Non-pigmented ciliary epithelial cell (primary cell): Measurements from ENCODE around the gene NKX2-1.
"Not testable (repeated sequence)": the region's sequence is repeated elsewhere in the genome, so short reads cannot be mapped to it uniquely, and the experiment has no call there.

Source experiments
- DNase-seq: peaks from one replicate; pipeline ENCODE4 v3.0.0-alpha.2; 2010; ENCODE audit warnings: low read depth

Gene NKX2-1

DNA sequence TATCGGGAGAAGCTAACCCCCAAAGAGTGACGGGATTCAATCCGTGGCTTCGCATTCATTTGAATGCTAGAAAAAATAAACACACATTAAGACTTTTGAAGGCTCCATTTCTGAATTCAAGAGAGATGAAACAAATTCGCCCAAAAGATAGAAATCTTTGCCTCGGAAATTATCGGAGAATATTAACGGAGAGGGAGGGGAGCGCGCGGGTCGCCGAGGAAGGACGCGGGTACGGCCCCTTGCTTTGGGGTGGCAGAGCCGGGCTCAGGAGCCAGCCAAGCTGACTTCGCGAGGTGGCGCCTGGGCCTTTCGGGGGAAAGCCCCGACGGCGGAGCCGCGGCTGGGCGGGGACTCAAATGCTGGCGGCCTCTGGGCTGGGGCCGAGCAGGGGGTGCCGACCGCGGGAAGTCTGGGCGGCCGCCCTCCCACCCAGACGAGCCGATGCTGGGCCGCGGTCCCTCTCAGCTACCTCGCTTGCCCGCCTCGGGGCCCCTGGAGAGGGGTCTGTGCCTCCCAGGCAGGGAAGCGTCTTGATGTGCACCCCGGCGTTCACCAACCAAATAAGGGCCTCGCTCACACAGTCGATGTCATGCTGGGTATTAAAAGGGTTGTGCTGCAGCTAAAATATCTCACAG is 14.7 kb downstream of the NKX2-1 start:
- DNase-seq: no peak

DNA sequence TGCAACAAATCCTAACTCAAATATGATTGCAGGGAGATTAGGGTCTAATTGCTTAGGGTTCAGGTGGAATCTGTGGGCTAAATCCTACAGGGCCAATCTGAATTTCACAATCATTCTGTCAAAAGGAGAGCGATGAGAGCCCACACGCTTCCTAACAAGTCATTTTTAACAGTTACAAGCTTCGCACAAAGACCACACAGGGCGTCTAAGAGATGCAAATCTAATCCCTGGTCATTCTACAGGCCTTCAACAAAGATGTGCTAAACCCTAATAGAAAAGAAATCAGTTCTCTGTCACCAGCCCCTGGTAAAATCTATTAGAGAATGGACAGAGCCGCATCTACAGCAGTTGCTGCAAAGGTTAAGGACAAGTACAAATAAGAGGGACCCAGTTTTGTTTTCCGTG is 15.3 kb downstream of the NKX2-1 start:
- DNase-seq: no peak

DNA sequence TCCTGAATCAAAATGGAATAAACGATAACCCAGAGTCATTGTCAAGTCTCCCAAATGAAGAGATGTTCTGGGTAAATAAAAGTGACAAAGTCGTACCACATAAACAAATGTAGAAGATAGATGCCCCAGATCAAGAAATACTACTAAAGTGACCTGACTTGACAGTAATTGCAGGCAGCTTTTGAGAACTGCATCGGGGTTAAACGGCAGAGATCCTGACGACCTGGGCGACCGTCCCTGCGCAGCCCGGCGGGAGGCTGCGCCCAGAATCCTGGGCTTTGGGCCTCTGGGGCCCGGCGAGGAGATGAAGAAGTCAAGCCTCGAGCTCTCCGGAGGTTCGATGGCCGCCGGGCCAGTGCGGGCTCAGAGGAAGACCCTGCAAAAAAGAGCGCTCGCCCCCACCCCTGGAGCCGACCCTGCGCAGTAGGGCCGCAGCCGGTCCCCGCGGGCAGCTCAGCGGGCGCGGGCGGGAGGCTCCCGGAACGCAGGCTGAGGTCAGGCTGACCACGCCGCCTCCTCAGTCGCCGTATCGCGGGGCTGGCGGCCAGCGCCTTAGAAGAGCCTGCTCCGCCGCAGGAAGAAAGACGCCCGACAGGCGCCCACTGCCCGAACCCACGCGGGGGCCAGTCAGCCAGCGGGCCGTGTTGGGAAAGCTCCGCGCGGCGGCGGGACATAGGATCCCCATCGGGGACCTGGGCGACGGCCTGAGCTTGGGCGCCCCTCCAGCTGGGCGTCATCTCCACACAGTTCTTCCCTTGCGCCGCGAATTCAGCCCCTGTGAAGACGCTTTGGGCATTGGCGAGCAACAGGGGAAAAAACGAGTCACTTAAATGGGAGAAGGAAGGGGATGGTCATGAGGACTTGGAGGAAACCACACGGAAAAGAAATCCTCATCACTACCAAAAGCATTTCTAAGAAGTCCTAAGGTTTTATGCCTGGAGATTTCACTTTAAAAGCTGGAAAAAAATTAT is 16.0 kb downstream of the NKX2-1 start:
- DNase-seq: no peak

DNA sequence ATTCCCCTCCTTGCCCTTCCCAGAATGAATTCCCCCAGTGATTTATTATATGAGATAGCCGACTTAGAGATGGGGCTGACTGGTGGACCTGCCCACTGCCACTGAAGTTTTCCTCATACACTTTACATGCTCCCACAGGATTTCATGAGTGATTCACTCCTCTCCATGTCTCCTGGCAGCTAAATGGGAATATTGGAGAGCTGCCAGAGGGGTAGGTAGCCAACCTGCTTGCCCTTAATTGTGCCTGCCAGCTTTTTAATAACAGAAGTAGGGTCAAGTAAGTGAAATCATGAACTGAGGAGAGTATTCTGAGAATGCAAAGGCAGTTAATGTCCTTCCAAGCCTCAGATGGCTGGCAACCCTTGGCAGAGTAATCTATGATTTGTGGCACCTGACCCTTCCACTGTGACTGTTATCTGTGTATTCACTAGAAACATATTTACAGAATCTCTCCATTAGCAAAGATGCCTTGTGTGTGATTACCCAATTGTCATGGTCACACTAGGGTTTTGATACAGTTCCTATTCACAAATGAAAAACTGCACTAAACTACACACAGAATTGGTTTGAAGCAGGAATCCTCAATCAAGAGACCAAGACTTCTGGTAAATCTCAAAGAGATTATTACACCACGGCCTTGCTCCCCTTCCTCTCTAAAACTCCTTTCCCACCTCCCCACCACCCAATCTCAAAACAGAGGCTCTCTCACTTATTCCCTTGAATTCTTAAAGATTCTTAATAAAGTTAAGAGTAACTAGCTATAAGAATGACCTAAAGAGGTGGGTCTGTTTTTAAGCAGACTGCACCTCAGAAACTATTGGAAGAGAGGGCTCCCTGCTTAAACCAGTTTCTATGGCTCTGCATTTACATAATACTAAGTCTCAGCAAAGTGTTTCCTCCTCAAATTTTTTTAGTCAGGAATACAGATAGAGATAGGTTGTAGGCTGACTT is 17.2 kb downstream of the NKX2-1 start:
- no peak for DNase-seq

DNA sequence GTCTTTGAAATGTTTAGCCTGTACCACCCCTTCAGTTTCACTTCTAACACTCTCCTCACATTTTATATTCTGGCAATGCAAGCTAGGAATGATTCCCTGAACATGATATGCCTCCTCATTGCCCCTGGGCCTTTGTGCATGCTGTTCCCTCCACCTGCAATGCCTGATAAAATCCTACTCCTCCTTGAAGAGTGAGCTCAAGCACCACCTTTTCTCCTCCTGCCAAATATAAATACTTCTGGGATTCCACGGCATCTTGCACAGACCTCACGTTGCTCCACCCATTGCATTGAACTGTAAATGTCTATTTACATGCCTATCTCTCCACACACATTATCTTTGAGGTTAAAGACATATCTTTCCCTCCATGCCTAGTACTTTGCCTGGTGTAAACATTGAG is 21.1 kb downstream of the NKX2-1 start:
- DNase-seq: no peak

DNA sequence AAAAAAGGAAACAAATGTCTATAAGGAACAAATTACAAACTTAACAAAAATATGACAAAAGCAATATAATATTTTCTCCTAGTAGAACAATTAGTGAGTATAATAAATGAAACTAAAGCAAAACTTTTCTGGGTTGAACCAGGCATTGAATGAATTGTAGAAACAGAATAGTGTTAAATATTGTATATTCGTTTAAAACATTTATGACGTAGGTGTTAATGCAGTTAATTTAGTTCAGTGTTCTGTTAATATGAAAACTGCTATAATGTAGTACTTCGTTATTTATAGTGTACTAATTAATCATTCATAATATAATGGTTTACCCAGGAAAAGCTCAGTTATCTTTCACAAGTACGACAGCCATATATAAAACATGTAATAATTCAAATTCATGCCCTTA is 23.7 kb downstream of the NKX2-1 start:
- no peak for DNase-seq

DNA sequence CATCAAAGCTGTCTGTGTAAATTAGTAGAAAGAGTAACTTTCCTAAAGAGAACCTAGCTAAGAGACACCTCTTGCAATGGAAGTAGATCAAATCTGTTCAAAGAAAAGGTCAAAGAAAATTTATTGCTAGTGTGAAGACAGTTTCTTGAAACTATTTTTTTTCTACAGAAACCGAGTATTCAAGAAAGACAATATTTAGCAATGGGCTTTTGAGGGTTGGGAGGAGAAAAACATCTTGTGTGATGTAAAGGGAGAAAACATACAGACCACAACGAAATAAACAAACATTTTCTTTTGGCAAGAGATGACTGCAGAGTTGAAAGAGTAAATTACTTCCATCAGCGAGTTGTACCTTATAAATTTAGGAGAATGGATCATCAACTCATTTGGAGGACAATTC is 24.4 kb downstream of the NKX2-1 start:
- no peak for DNase-seq

DNA sequence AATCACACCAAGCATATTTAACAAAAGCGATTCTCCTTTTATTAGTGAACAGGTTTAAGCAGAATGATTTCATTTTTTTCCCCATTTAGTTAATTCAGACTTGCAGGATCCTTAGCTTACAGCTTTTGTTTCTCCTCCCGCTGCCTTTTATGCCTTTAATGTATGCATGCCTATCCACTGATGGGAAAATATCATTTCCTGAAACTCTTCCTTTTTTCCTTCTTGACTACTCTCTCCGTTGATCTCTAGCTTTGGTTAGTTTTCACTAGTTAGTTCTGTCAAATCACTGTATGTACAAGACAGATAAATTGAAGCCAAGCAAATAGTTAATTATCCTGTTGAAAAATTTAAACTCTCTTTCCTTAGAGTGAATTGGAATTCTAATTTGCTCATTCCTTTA is 26.3 kb downstream of the NKX2-1 start:
- DNase-seq: no peak

DNA sequence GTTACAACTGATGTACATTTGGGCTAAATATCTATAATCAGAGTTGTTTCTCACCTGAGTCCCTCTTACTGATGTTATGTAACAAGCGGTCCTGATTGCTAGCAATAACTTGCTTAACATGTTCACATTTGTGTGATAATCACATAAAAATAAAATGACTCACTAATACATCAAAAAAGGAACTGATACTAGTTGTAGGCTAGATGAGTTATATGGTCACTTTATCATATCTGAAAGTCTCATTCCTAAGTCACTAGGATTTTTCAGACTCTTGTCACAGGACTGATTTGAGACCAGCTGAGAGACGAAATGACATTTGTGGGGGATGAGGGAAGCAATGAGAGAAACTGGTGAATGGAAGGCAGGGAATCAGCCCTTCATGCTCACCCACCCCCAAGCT is 34.3 kb downstream of the NKX2-1 start:
- DNase-seq: no peak

DNA sequence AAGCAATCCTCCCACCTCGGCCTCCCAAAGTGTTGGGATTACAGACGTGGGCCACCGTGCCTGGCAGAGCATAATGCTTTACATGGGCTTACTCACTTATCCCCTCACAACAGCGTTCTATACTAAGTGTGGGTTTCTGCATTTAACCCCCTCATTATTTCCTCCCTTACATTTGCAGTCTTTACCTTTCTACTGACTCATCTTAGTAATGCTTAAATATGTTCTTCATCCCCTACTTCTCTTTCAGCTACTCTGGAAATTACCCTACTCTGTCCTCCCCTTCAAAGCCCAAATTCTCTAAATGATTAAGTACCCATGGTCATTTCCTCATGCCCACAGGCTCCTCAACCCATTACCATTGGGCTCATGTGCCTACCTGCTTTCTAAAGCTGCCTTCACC is 40.7 kb downstream of the NKX2-1 start:
- DNase-seq: no peak

DNA sequence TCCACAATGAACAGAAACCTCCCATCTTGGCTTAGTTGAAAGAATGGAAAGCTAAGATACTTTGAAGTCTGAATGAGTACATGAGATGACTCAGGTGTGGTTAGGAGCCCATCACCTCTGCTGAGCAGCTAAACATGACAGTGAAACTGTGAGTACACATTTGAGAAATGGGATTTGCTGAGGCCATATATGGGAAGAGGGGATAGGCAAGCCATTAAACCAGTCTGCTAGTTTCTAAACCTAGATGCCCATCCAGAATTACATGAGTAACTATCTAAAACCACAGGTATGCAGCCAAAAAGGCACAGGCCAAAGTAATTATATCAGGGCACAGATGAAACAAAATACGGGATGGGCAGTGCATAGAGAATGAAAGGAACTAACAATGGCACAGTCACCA is 41.2 kb downstream of the NKX2-1 start:
- DNase-seq: no peak

DNA sequence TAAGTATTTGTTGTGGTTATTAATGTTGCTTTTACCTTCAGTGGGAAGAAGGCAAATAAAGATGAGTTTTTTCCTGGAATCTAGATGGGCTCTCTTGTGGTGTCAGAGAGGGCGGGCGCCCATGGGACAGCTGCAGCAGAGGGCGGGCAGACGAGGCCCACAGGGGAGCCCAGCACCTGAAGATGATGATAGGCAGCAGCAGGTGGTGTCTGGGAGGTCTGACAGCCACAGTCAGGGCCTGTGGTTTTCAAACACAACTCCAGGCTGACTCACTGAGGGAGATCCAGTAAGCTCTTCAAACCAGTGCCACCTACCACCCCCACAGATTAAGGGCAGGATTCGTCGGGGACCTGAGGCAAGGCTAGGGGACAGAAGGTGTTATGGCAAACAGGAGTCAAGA is 42.8 kb downstream of the NKX2-1 start:
- DNase-seq: no peak

DNA sequence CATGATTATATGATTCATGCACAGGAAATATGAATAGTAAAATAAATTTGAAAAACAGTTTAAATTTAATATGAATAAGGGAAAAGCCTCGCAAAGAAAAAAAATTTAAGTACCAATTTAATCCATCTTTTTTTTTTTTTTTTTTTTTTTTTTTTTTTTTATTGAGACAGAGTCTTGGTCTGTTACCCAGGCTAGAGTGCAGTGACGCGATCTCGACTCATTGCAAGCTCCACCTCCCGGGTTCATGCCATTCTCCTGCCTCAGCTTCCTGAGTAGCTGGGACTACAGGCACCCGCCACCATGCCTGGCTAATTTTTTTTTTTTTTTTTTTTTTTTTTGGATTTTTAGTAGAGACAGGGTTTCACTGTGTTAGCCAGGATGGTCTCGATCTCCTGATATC is 44.0 kb downstream of the NKX2-1 start:
- DNase-seq: not testable (repeated sequence)

DNA sequence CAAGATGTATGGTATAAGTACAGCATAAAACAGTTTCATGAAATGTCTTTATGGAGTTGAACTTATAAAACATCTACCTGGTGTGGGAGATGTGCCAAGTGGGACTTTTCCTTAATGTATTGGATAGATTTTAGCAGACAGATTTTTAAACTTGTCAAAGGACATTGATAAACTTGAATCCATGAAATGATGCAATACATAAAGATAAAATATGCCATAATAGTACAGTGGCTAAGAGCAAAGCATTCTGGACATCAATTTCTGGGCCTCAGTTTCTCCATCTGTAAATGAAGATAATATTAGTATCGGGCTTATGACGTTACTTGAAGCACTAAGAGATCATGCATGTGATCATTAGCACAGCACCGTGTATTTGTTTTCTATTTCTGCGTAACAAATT is 45.4 kb downstream of the NKX2-1 start:
- DNase-seq: no peak

DNA sequence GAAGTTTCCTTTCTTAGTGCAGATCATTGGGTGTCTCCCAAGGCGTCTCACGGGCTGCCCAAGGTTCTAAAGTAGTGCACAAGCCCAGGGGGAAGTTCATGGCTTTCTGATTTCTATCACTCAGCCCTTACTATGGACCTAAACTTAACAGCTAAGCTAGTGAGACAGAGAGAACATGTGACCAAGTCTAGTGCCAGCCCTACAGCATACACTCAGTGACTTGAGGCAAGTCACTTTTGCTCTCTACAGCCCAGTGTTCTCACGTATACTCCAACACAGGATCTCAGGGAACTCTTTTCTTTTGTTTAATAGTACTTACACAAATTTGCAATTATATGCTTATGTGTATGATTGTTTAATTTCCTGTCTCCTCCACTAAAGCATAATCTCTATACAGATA is 48.6 kb downstream of the NKX2-1 start:
- no peak for DNase-seq

DNA sequence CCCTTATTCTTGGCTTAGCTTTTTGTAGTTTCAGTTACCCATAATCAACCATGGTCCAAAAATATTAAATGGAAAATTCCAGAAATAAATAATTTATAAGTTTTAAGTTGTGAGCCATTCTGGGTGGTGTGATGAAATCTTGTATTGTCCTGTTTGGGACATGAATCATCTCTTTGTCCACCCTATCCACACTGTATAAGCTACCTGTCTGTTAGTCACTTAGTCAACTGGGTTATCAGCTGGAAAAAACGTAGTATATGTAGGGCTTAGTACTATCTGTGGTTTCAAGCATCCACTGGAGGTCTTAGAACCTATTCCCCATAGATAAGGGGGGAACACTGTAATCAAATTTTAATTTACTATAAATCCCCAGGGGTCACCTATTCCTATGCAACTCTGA is 52.7 kb downstream of the NKX2-1 start:
- DNase-seq: no peak
